CD14-positive monocyte (primary cell): Measurements from ENCODE around the gene PDE4B. TPM values are rescaled to one million over a fixed set of nuclear protein-coding genes. Genes with fewer than 3 reads are reported as not detected.

Experiments
- DNase-seq, 3 donors: peaks; one replicate each; pipeline ENCODE4 v3.0.0-alpha.2; 2011 to 2022
- H2AFZ ChIP-seq: 2 replicates; pipeline ENCODE4 v1.6.0; 2012; ENCODE audit warnings: mild to moderate bottlenecking, low read depth, low read length, inconsistent platforms; ENCODE audit not compliant: insufficient read depth, poor library complexity, severe bottlenecking
- H3K27ac ChIP-seq, 2 donors: 1 replicate in 1 of 2; 2 replicates in 1 of 2; pipeline ENCODE4 v1.5.1; 2012 to 2013; ENCODE audit warnings: low read length in 2 of 2, control low read depth in 1 of 2, inconsistent platforms in 1 of 2, low read depth in 1 of 2, mild to moderate bottlenecking in 1 of 2
- H3K27me3 ChIP-seq, 2 donors: one replicate each; pipeline versions ENCODE4 v1.6.0 to v1.6.1; 2011 to 2013; ENCODE audit warnings: low read length in 2 of 2; ENCODE audit not compliant: control insufficient read depth in 2 of 2, insufficient read depth in 2 of 2
- H3K36me3 ChIP-seq, 2 donors: replicated peaks in 1 of 2; 1 replicate in 1 of 2; 2 replicates in 1 of 2; pipeline versions ENCODE4 v1.5.1 to v1.6.1; 2012 to 2013; ENCODE audit warnings: low read length in 2 of 2, control low read depth in 1 of 2, inconsistent platforms in 1 of 2, mild to moderate bottlenecking in 1 of 2; ENCODE audit not compliant: insufficient read depth in 2 of 2, control insufficient read depth in 1 of 2
- H3K4me1 ChIP-seq, 2 donors: 1 replicate in 1 of 2; 2 replicates in 1 of 2; pipeline versions ENCODE4 v1.5.1 to v1.6.1; 2012 to 2013; ENCODE audit warnings: low read length in 2 of 2, control low read depth in 1 of 2, inconsistent platforms in 1 of 2, mild to moderate bottlenecking in 1 of 2, moderate library complexity in 1 of 2; ENCODE audit not compliant: insufficient read depth in 2 of 2, control insufficient read depth in 1 of 2
- H3K4me2 ChIP-seq: replicated peaks from 2 replicates; pipeline ENCODE3; 2012; ENCODE audit warnings: low read length, moderate library complexity, mild to moderate bottlenecking; ENCODE audit not compliant: poor library complexity, severe bottlenecking; ENCODE audit errors: extremely low read depth
- H3K4me3 ChIP-seq, 3 experiments: fragments of 200-600 bp in 1 of 3; sonication (generic) in 1 of 3; replicated peaks in 1 of 3; 1 replicate in 2 of 3; 2 replicates in 1 of 3; pipeline ENCODE4 v1.5.1; 2011 to 2013; ENCODE audit warnings: low read length in 3 of 3, mild to moderate bottlenecking in 3 of 3, control low read depth in 2 of 3, low read depth in 2 of 3, inconsistent platforms in 1 of 3, moderate library complexity in 1 of 3
- H3K79me2 ChIP-seq: 2 replicates; pipeline ENCODE4 v1.6.0; 2012; ENCODE audit warnings: mild to moderate bottlenecking, control low read depth, inconsistent platforms, low read length, moderate library complexity; ENCODE audit not compliant: insufficient read depth
- H3K9ac ChIP-seq: 2 replicates; pipeline ENCODE4 v1.6.0; 2017; ENCODE audit warnings: low read length, mild to moderate bottlenecking; ENCODE audit not compliant: insufficient read depth, poor library complexity, severe bottlenecking
- H3K9me3 ChIP-seq, 2 donors: replicated peaks in 1 of 2; 1 replicate in 1 of 2; 2 replicates in 1 of 2; pipeline versions ENCODE4 v1.5.1 to v1.6.1; 2012 to 2013; ENCODE audit warnings: low read length in 2 of 2, control low read depth in 1 of 2; ENCODE audit not compliant: control insufficient read depth in 1 of 2, insufficient read depth in 1 of 2
- H4K20me1 ChIP-seq: 2 replicates; pipeline ENCODE4 v1.6.0; 2012; ENCODE audit warnings: mild to moderate bottlenecking, low read length, control low read depth, moderate library complexity; ENCODE audit not compliant: insufficient read depth
- H3K27ac Mint-ChIP-seq, 7 donors: one replicate each; pipeline ENCODE4 v1.8.0; 2020; ENCODE audit warnings: mild to moderate bottlenecking in 7 of 7, mixed read lengths in 7 of 7, moderate library complexity in 6 of 7, inconsistent platforms in 2 of 7
- H3K27me3 Mint-ChIP-seq, 3 donors: one replicate each; pipeline ENCODE4 v1.8.0; 2021 to 2022; ENCODE audit warnings: low read depth in 3 of 3, mild to moderate bottlenecking in 3 of 3, mixed read lengths in 3 of 3, moderate library complexity in 3 of 3, inconsistent platforms in 1 of 3
- H3K36me3 Mint-ChIP-seq, 2 donors: one replicate each; pipeline ENCODE4 v1.8.0; 2020; ENCODE audit warnings: mixed read lengths in 2 of 2, inconsistent platforms in 1 of 2, mild to moderate bottlenecking in 1 of 2
- H3K4me1 Mint-ChIP-seq: one replicate; pipeline ENCODE4 v1.8.0; 2020; ENCODE audit warnings: mild to moderate bottlenecking, mixed read lengths
- H3K4me3 Mint-ChIP-seq, 2 donors: one replicate each; pipeline ENCODE4 v1.8.0; 2020; ENCODE audit warnings: mild to moderate bottlenecking in 2 of 2, mixed read lengths in 2 of 2, moderate library complexity in 1 of 2
- H3K9me3 Mint-ChIP-seq, 7 donors: one replicate each; pipeline ENCODE4 v1.8.0; 2020 to 2022; ENCODE audit warnings: mixed read lengths in 7 of 7, mild to moderate bottlenecking in 6 of 7, moderate library complexity in 6 of 7, inconsistent platforms in 2 of 7
- WGBS: methylation state at CpG from one replicate; pipeline ENCODE4 v1.1.5; 2013; ENCODE audit warnings: missing lambda C conversion rate; ENCODE audit not compliant: insufficient coverage; 5-methylcytosine and 5-hydroxymethylcytosine counted together
- intact Hi-C, 2 donors: fragments of 100-400 bp; cut with micrococcal nuclease; formaldehyde crosslinking; loops; one replicate each; pipeline versions ENCODE4 v1.15.0 to v1.15.1; 2023
- polyA plus RNA-seq, 3 donors: library from polyadenylated mRNA; depleted of rRNA in 1 of 3; unstranded in 2 of 3; stranded (reverse) in 1 of 3; fragments of 300-500 nt in 2 of 3; fragments of >200 nt in 1 of 3; fragmentation: Illumina TruSeq in 2 of 3; gene quantifications; 1 replicate in 2 of 3; 2 replicates in 1 of 3; pipeline ENCODE4 v1.2.3, GENCODE V29; 2012 to 2021
- TF ChIP-seq, protein P1 (sequence below): fragments of 200-600 bp; IDR thresholded peaks from one replicate; pipeline ENCODE4 v1.8.0; 2022; ENCODE audit warnings: antibody characterized with exemption, mild to moderate bottlenecking

PDE4B gene
- polyA plus RNA-seq, 3 donors: 17.2 to 52.8 (median 25.2) TPM

DNA sequence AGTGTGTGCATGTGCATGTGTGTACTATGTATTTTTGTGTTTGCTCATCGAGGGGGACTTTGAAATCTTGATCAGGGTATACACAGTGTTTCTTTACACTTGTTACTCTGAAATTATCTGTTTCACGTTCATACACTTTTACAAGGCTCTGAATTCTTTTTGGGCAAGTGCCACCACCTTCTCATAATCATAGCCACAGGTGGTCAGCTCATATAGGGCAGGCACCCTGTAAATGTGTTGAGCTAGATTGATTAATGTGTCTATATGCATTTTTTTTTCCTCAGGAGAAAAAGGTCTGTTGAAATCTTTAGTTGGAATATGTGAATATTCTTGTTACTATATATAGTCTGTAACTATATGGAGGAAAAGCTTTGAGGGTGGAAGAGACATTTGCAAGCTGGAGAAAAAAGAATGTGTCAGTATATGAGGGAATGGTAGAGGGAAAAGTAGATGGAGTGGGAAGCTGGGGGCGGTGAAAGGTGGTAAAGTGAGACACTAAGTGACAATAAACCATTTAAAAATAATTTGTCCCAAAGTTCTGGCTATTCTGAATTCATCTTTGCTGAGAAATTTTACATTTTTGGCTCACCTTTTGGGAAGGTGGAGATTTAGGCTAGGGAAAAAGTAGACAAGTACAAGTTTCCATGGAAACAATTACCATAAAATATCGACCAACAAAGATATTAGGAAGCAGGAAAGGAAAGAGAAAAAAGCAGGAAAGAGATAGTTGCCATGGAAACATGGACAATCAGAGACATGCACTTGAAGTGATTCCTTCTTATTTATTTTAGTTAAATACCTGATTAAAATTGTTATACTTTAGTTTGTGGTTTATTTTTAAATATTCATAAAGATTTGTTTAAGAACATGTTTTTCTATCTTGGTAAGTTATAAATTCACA, 277.5 kb downstream of the PDE4B start:
- Histone ChIP-seq H3K36me3 (no peaks in the 10 kb centered on the region), H3K27me3 (no peaks in the 10 kb centered on the region), H3K9ac (no peak overlapping the region), H3K27ac (no peak overlapping the region), H3K4me3 (no peak overlapping the region), H2AFZ (no peak overlapping the region), H3K79me2 (no peaks in the 10 kb centered on the region), H3K4me1 (no peaks in the 10 kb centered on the region), H4K20me1 (no peaks in the 10 kb centered on the region), H3K4me2 (no peak overlapping the region), H3K9me3 (no peaks in the 10 kb centered on the region)
- intact Hi-C loops: no loop called here
- Mint-ChIP-seq H3K36me3 (no peaks in the 10 kb centered on the region), H3K4me3 (no peak overlapping the region), H3K9me3 (no peaks in the 10 kb centered on the region), H3K27me3 (peaks cover 0 to 2% (median 0%) of the 10 kb centered on the region in 3 donors), H3K27ac (no peak overlapping the region), H3K4me1 (no peaks in the 10 kb centered on the region)
- DNase-seq: no peak
- TF ChIP-seq, protein P1, sequence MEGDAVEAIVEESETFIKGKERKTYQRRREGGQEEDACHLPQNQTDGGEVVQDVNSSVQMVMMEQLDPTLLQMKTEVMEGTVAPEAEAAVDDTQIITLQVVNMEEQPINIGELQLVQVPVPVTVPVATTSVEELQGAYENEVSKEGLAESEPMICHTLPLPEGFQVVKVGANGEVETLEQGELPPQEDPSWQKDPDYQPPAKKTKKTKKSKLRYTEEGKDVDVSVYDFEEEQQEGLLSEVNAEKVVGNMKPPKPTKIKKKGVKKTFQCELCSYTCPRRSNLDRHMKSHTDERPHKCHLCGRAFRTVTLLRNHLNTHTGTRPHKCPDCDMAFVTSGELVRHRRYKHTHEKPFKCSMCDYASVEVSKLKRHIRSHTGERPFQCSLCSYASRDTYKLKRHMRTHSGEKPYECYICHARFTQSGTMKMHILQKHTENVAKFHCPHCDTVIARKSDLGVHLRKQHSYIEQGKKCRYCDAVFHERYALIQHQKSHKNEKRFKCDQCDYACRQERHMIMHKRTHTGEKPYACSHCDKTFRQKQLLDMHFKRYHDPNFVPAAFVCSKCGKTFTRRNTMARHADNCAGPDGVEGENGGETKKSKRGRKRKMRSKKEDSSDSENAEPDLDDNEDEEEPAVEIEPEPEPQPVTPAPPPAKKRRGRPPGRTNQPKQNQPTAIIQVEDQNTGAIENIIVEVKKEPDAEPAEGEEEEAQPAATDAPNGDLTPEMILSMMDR: no peak
- no CpG with 5 or more reads among the region's 4 CpGs for WGBS

DNA sequence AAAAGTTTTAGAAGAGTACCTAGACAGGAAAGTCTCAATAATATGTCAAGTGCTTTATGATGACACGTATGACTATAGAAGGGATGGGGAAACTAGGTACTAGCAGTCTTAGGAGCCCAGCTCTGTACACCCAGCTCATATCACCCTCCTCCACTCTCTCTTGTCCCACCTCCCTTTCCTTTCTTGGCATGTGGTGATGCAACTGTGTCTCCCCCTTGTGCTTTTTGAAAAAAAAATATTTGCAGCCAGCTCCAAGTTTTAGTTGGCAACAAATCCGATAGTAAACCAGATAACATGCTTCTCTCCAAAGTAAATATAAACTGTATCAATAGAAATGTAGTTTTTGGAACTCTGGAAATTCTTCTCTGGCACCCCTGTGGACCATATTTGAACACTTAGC, 280.7 kb downstream of the PDE4B start:
- H3K27ac Mint-ChIP-seq: no peak overlapping the region
- H3K36me3 ChIP-seq: no peaks in the 10 kb centered on the region
- H3K79me2 ChIP-seq: no peaks in the 10 kb centered on the region
- H3K27me3 Mint-ChIP-seq: peaks cover 0 to 2% (median 0%) of the 10 kb centered on the region in 3 donors
- no peak overlapping the region for H3K4me2 ChIP-seq
- no peak overlapping the region for H3K9ac ChIP-seq
- no peak overlapping the region for H3K27ac ChIP-seq
- no CpG with 5 or more reads among the region's 2 CpGs for WGBS
- no peaks in the 10 kb centered on the region for H3K9me3 ChIP-seq
- H3K4me3 ChIP-seq: no peak overlapping the region
- intact Hi-C loops: no loop called here
- no peak overlapping the region for H2AFZ ChIP-seq
- H3K4me1 ChIP-seq: no peaks in the 10 kb centered on the region
- no peaks in the 10 kb centered on the region for H4K20me1 ChIP-seq
- no peaks in the 10 kb centered on the region for H3K4me1 Mint-ChIP-seq
- H3K9me3 Mint-ChIP-seq: no peaks in the 10 kb centered on the region
- H3K27me3 ChIP-seq: no peaks in the 10 kb centered on the region
- no peak overlapping the region for H3K4me3 Mint-ChIP-seq
- TF ChIP-seq, protein P1: no peak
- no peaks in the 10 kb centered on the region for H3K36me3 Mint-ChIP-seq
- no peak for DNase-seq
